Activated CD8-positive, alpha-beta memory T cell treated with anti-CD3 and anti-CD28 coated beads, Interleukin-2, amount 50 U/mL, for 24 hours (primary cell): ENCODE data around the gene ANXA7.
"Not testable (repeated sequence)": the region's sequence is repeated elsewhere in the genome, so short reads cannot be mapped to it uniquely, and the experiment has no call there.

ENCODE experiments used
- DNase-seq: peaks from one replicate; pipeline ENCODE4 v3.0.0-alpha.2; 2020; ENCODE audit errors: extremely low read depth

ANXA7 gene

GRCh38 chr10:73339436-73339835, 74.4 kb downstream of the ANXA7 start:
- DNase-seq = no peak

GRCh38 chr10:73338801-73339368, 75.0 kb downstream of the ANXA7 start:
- no peak for DNase-seq

DNA sequence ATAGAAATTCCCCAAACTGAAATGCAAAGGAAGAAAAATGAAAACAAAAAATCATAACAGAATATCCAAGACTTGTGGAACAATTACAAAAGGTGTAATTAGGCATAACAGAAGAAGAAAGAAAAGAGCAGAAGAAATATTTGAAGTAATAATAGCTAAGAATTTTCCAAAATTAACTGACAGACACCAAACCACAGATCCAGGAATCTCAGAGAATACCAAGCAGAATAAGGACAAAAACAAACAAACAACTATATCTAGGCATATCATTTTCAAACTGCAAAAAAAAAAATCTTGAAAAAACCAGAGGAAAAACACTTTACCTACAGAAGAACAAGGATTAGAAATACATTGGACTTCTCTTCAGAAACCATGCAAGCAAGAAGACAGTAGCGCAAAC, 80.7 kb downstream of the ANXA7 start:
- DNase-seq = no peak

GRCh38 chr10:73332379-73332778, 81.5 kb downstream of the ANXA7 start:
- no peak for DNase-seq

GRCh38 chr10:73328523-73328922, 85.3 kb downstream of the ANXA7 start:
- not testable (repeated sequence) for DNase-seq

DNA sequence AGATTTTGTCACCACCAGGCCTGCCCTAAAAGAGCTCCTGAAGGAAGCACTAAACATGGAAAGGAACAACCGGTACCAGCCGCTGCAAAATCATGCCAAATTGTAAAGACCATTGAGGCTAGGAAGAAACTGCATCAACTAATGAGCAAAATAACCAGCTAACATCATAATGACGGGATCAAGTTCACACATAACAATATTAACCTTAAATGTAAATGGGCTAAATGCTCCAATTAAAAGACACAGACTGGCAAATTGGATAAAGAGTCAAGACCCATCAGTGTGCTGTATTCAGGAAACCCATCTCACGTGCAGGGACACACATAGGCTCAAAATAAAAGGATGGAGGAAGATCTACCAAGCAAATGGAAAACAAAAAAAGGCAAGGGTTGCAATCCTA, 88.6 kb downstream of the ANXA7 start:
- DNase-seq = not testable (repeated sequence)
